Measurements from ENCODE around the gene TMPRSS7. TPM values are rescaled to one million over a fixed set of nuclear protein-coding genes. Genes with fewer than 3 reads are reported as not detected.
A peak's percentile ranks its signal among the peaks of the same experiment; 100 is the strongest.

The TMPRSS7 gene
- total RNA-seq, 1 donor from 2014 or later = not detected

- no peak for DNase-seq (ENCODE audit: low spot score, unreplicated experiment)
- Mint-ChIP-seq H3K27me3 (peaks cover 8% of the 10 kb centered on the region), H3K9me3 (ENCODE audit: low read depth) (no peaks in the 10 kb centered on the region), H3K4me1 (ENCODE audit: low read depth) (peaks cover 26% of the 10 kb centered on the region), H3K4me3 (ENCODE audit: low read depth) (no peak overlapping the region), H3K27ac (no peak overlapping the region), H3K36me3 (ENCODE audit: insufficient read depth) (no peaks in the 10 kb centered on the region)
- TF ChIP-seq CTCF (IDR thresholded peaks at IDR 0.05; ENCODE audit: unreplicated experiment) = no peak
Measured at GRCh38 chr3:112083239-112083638, 48.7 kb downstream of the TMPRSS7 start.

GRCh38 chr3:112084980-112085705 is 50.6 kb downstream of the TMPRSS7 start:
- no peaks in the 10 kb centered on the region for H3K36me3 Mint-ChIP-seq (ENCODE audit: insufficient read depth)
- H3K27ac Mint-ChIP-seq = peak overlapping the region; percentile 60
- H3K4me1 Mint-ChIP-seq (ENCODE audit: low read depth) = peaks cover 39% of the 10 kb centered on the region
- H3K4me3 Mint-ChIP-seq (ENCODE audit: low read depth) = peak overlapping the region; percentile 89
- no peaks in the 10 kb centered on the region for H3K9me3 Mint-ChIP-seq (ENCODE audit: low read depth)
- DNase-seq (ENCODE audit: low spot score, unreplicated experiment) = no peak
- H3K27me3 Mint-ChIP-seq = peaks cover 8% of the 10 kb centered on the region
- no peak for TF ChIP-seq CTCF (IDR thresholded peaks at IDR 0.05; ENCODE audit: unreplicated experiment)

- no peak for DNase-seq (ENCODE audit: low spot score, unreplicated experiment)
- H3K36me3 Mint-ChIP-seq (ENCODE audit: insufficient read depth) = no peaks in the 10 kb centered on the region
- no peaks in the 10 kb centered on the region for H3K9me3 Mint-ChIP-seq (ENCODE audit: low read depth)
- H3K27ac Mint-ChIP-seq = peak overlapping the region; percentile 95
- peaks cover 8% of the 10 kb centered on the region for H3K27me3 Mint-ChIP-seq
- no peak for TF ChIP-seq CTCF (IDR thresholded peaks at IDR 0.05; ENCODE audit: unreplicated experiment)
- peak overlapping the region; percentile 89 for H3K4me3 Mint-ChIP-seq (ENCODE audit: low read depth)
- H3K4me1 Mint-ChIP-seq (ENCODE audit: low read depth) = peaks cover 45% of the 10 kb centered on the region
Measured at GRCh38 chr3:112085735-112086075, 51.2 kb downstream of the TMPRSS7 start.

GRCh38 chr3:112086076-112086854 is 51.7 kb downstream of the TMPRSS7 start, which contains the start of gene C3orf52:
TSS of gene C3orf52 (plus strand) at chr3:112086389. CDS start at chr3:112086408, 19 bp downstream.
- Mint-ChIP-seq H3K36me3 (ENCODE audit: insufficient read depth) (peaks cover 2% of the 10 kb centered on the region), H3K27me3 (peaks cover 8% of the 10 kb centered on the region), H3K27ac (peak within 1 kb of the TSS; percentile 95), H3K4me3 (ENCODE audit: low read depth) (peak within 1 kb of the TSS; percentile 89), H3K9me3 (ENCODE audit: low read depth) (no peaks in the 10 kb centered on the region), H3K4me1 (ENCODE audit: low read depth) (peaks cover 51% of the 10 kb centered on the region)
- DNase-seq (ENCODE audit: low spot score, unreplicated experiment) = peak; percentile 80
- TF ChIP-seq CTCF (IDR thresholded peaks at IDR 0.05; ENCODE audit: unreplicated experiment) = peak; percentile 43

GRCh38 chr3:112086875-112087524 is 52.5 kb downstream of the TMPRSS7 start:
- Mint-ChIP-seq H3K27me3 (peaks cover 8% of the 10 kb centered on the region), H3K4me1 (ENCODE audit: low read depth) (peaks cover 54% of the 10 kb centered on the region), H3K4me3 (ENCODE audit: low read depth) (peak overlapping the region; percentile 89), H3K27ac (peak overlapping the region; percentile 95), H3K9me3 (ENCODE audit: low read depth) (no peaks in the 10 kb centered on the region), H3K36me3 (ENCODE audit: insufficient read depth) (peaks cover 2% of the 10 kb centered on the region)
- TF ChIP-seq CTCF (IDR thresholded peaks at IDR 0.05; ENCODE audit: unreplicated experiment) = no peak
- DNase-seq (ENCODE audit: low spot score, unreplicated experiment) = no peak
